Right lobe of liver (tissue), 6 donors: ENCODE data around the gene HOXD13. TPM values are rescaled to one million over a fixed set of nuclear protein-coding genes. Genes with fewer than 3 reads are reported as not detected.

Experiments used
- ATAC-seq, 4 donors: fragments of 200-7000 bp; cut with Tn5 transposase; one replicate each; pipeline ENCODE4 v1.9.1; 2020; ENCODE audit warnings: mild to moderate bottlenecking in 4 of 4, moderate library complexity in 4 of 4
- DNase-seq, 3 donors: peaks; one replicate each; pipeline ENCODE4 v3.0.0-alpha.2; 2020
- H3K27ac ChIP-seq, 3 donors: fragments of 200-600 bp; one replicate each; pipeline ENCODE4 v1.8.0; 2022
- H3K27me3 ChIP-seq, 2 donors: fragments of 200-600 bp; one replicate each; pipeline ENCODE4 v1.8.0; 2022
- H3K36me3 ChIP-seq, 4 donors: fragments of 200-600 bp; sonication (generic) in 1 of 4; one replicate each; pipeline versions ENCODE4 v1.5.1 to v1.8.0; 2017 to 2022; ENCODE audit warnings: control low read depth in 1 of 4
- H3K4me1 ChIP-seq, 4 donors: fragments of 200-600 bp; sonication (generic) in 1 of 4; one replicate each; pipeline versions ENCODE4 v1.5.1 to v1.8.0; 2017 to 2022; ENCODE audit warnings: control low read depth in 1 of 4
- H3K4me3 ChIP-seq, 3 donors: fragments of 200-600 bp; one replicate each; pipeline ENCODE4 v1.8.0; 2022
- H3K9me3 ChIP-seq, 4 donors: fragments of 200-600 bp; sonication (generic) in 1 of 4; one replicate each; pipeline versions ENCODE4 v1.5.1 to v1.8.0; 2017 to 2022; ENCODE audit warnings: control low read depth in 1 of 4
- CTCF ChIP-seq, 4 donors: fragments of 200-600 bp in 3 of 4; fragments of 450-650 bp in 1 of 4; IDR thresholded peaks; one replicate each; pipeline versions ENCODE4 v1.5.1 to v1.8.0; 2016 to 2022; ENCODE audit warnings: antibody characterized with exemption in 4 of 4, mild to moderate bottlenecking in 2 of 4
- POLR2A ChIP-seq: fragments of 450-650 bp; IDR thresholded peaks from one replicate; pipeline ENCODE4 v1.6.1; 2017; ENCODE audit warnings: antibody characterized with exemption, mild to moderate bottlenecking
- WGBS: methylation state at CpG from one replicate; pipeline ENCODE4 v1.1.6; 2018; ENCODE audit warnings: low coverage, low lambda C conversion rate; ENCODE audit not compliant: insufficient coverage; ENCODE audit errors: missing lambda C conversion rate; 5-methylcytosine and 5-hydroxymethylcytosine counted together
- intact Hi-C, 2 donors: fragments of 100-400 bp; cut with DNase I; formaldehyde crosslinking; loops; one replicate each; pipeline versions ENCODE4 v1.11.2 to v1.14.1; 2022
- total RNA-seq, 6 experiments: library from RNA; depleted of rRNA in 2 of 6; stranded (reverse); fragments of >200 nt in 2 of 6; fragmentation: NEBNext Ultra II Directional in 3 of 6; extraction: Animal tissue kit (Norgen Biotek cat#: 25700) in 3 of 6; gene quantifications; one replicate each; pipeline versions ENCODE4 v1.1.0 to v1.2.4, GENCODE V29; 2016 to 2023
- donor health status: DM: no; HTN: yes; CAD: no.
- donor health status: DM: no; HTN: no; CAD: no.
- donor health status: DM: no; HTN: no; CAD: no.
- donor health status: DM: no; HTN: yes; CAD: no.
- donor health status: DM: no; HTN: yes; CAD: no.

The HOXD13 gene
- total RNA-seq, 6 experiments from 2014 or later, result not detected

DNA sequence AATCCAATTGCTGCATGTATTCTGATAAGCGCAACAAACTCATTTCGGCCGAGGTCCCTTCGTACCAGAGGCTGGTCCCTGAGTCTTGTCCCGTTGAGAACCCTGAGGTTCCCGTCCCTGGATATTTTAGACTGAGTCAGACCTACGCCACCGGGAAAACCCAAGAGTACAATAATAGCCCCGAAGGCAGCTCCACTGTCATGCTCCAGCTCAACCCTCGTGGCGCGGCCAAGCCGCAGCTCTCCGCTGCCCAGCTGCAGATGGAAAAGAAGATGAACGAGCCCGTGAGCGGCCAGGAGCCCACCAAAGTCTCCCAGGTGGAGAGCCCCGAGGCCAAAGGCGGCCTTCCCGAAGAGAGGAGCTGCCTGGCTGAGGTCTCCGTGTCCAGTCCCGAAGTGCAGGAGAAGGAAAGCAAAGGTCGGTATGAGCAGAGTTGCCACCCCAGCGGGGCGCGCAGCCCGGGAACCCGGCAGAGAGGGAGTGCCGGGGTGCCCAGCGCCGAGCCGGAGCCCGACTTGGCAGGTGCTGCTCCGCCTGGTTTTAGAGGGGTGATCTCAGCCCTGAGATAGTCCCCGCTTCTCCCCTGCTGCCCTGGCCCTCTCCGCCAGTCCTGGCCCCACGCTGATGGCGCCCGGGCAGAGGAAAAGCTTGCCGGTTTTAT lies 24.8 kb downstream of the HOXD13 start:
- ATAC-seq, result no peak
- Histone ChIP-seq H3K9me3 (no peaks in the 10 kb centered on the region), H3K27me3 (peaks cover 35 to 89% of the 10 kb centered on the region in 2 donors), H3K36me3 (no peaks in the 10 kb centered on the region), H3K4me3 (no peak overlapping the region), H3K27ac (no peak overlapping the region), H3K4me1 (peaks cover 0 to 1% (median 0%) of the 10 kb centered on the region in 4 donors)
- intact Hi-C loops, result no loop called here
- TF ChIP-seq CTCF (IDR thresholded peaks at IDR 0.05) (no peak), POLR2A (no peak)
- no peak for DNase-seq
- WGBS, result 17% methylated on average over 11 of the region's 40 CpGs

- H3K9me3 ChIP-seq, result no peaks in the 10 kb centered on the region
- DNase-seq (no peak), ATAC-seq (no peak)
- H3K36me3 ChIP-seq, result no peaks in the 10 kb centered on the region
- 8% methylated on average over 10 of the region's 11 CpGs for WGBS
- peaks cover 0 to 7% (median 0%) of the 10 kb centered on the region in 4 donors for H3K4me1 ChIP-seq
- no peak overlapping the region for H3K27ac ChIP-seq
- no peak overlapping the region for H3K4me3 ChIP-seq
- H3K27me3 ChIP-seq, result peaks cover 39 to 89% of the 10 kb centered on the region in 2 donors
- no peak for TF ChIP-seq CTCF (IDR thresholded peaks at IDR 0.05)
- TF ChIP-seq POLR2A, result no peak
- intact Hi-C loops, result no loop called here
These were observed 25.4 kb downstream of the HOXD13 start for GRCh38 chr2:176117823-176118371.

DNA sequence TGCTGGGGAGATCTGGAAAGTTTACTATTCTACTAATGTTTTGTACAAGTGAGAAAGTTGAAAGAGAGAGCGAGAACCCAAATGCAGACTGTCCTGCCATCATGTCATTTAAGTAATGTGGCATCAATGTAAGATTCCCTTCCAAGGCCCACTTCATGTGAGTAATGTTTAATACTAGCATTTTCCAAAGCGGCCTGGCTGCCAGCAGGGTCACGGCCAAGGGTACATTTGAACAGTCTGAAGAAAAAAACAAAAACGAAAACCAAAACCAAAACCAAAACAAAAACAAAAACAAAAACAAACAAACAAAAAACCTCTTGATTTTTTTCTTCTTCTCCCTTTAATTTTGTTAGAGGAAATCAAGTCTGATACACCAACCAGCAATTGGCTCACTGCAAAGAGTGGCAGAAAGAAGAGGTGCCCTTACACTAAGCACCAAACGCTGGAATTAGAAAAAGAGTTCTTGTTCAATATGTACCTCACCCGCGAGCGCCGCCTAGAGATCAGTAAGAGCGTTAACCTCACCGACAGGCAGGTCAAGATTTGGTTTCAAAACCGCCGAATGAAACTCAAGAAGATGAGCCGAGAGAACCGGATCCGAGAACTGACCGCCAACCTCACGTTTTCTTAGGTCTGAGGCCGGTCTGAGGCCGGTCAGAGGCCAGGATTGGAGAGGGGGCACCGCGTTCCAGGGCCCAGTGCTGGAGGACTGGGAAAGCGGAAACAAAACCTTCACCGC lies 26.2 kb downstream of the HOXD13 start:
- WGBS, result 11% methylated on average over 19 of the region's 24 CpGs
- Histone ChIP-seq H3K27me3 (peaks cover 41 to 87% of the 10 kb centered on the region in 2 donors), H3K4me1 (peaks cover 0 to 8% (median 0%) of the 10 kb centered on the region in 4 donors), H3K36me3 (no peaks in the 10 kb centered on the region), H3K4me3 (no peak overlapping the region), H3K27ac (no peak overlapping the region), H3K9me3 (no peaks in the 10 kb centered on the region)
- DNase-seq (no peak), ATAC-seq (no peak)
- TF ChIP-seq POLR2A, result no peak
- peak in 3 of 4 donors; percentile 12 to 17 (median 16) for TF ChIP-seq CTCF (IDR thresholded peaks at IDR 0.05)
- intact Hi-C loops, result no loop called here

GRCh38 chr2:176120364-176121189 lies 28.1 kb downstream of the HOXD13 start:
- DNase-seq, result no peak
- H3K27ac ChIP-seq, result no peak overlapping the region
- no peaks in the 10 kb centered on the region for H3K9me3 ChIP-seq
- no peak overlapping the region for H3K4me3 ChIP-seq
- no peak for ATAC-seq
- TF ChIP-seq POLR2A, result no peak
- TF ChIP-seq CTCF (IDR thresholded peaks at IDR 0.05), result no peak
- intact Hi-C loops, result loop anchor here (5.0 to 10.0 kb wide), 3 partner anchors 522 to 714 kb away; no protein-coding TSS in a partner anchor
- WGBS, result 8% methylated on average over 13 of the region's 13 CpGs
- H3K4me1 ChIP-seq, result peaks cover 0 to 8% (median 0%) of the 10 kb centered on the region in 4 donors
- H3K27me3 ChIP-seq, result peaks cover 41 to 88% of the 10 kb centered on the region in 2 donors
- no peaks in the 10 kb centered on the region for H3K36me3 ChIP-seq
